Smooth muscle cell of the umbilical artery (primary cell): ENCODE data around the gene GLIPR1. TPM values are rescaled to one million over a fixed set of nuclear protein-coding genes. Genes with fewer than 3 reads are reported as not detected.

Source experiments
- total RNA-seq: library from RNA; depleted of rRNA; stranded (reverse); fragments of >200 nt; gene quantifications from 2 replicates; pipeline ENCODE4 v1.2.3, GENCODE V29; 2014

The GLIPR1 gene
- total RNA-seq: 47.2 and 296 TPM in 2 replicates

GRCh38 chr12:75480469-75480949 is at the start of gene GLIPR1:
TSS of gene GLIPR1 (plus strand) at chr12:75480755. CDS start at chr12:75480881, 126 bp downstream.

GRCh38 chr12:75511116-75512048 is 30.8 kb downstream of the GLIPR1 start, which contains the start of gene KRR1:
TSS of gene KRR1 (minus strand) at chr12:75511609. CDS start at chr12:75511597, 12 bp downstream.

Other genes starting within 250 kb of the GLIPR1 start
- gene CAPS2, start 150.4 kb upstream of the GLIPR1 start, total RNA-seq: 3.6 and 4.2 TPM in 2 replicates
- not detected in 2 replicates for gene GLIPR1L1, start 146.1 kb upstream of the GLIPR1 start, total RNA-seq
- gene GLIPR1L2, start 89.7 kb upstream of the GLIPR1 start, total RNA-seq: 0.30 and 0.42 TPM in 2 replicates
- 33.0 and 73.2 TPM in 2 replicates for gene KRR1, start 30.9 kb downstream of the GLIPR1 start, total RNA-seq